Activated CD4-positive, alpha-beta T cell treated with anti-CD3 and anti-CD28 coated beads for 1 hour (primary cell): ENCODE data around the gene TBC1D30.
"Not testable (repeated sequence)": the region's sequence is repeated elsewhere in the genome, so short reads cannot be mapped to it uniquely, and the experiment has no call there.

ENCODE experiments used
- DNase-seq: peaks from one replicate; pipeline ENCODE4 v3.0.0-alpha.2; 2020

Gene TBC1D30, protein sequence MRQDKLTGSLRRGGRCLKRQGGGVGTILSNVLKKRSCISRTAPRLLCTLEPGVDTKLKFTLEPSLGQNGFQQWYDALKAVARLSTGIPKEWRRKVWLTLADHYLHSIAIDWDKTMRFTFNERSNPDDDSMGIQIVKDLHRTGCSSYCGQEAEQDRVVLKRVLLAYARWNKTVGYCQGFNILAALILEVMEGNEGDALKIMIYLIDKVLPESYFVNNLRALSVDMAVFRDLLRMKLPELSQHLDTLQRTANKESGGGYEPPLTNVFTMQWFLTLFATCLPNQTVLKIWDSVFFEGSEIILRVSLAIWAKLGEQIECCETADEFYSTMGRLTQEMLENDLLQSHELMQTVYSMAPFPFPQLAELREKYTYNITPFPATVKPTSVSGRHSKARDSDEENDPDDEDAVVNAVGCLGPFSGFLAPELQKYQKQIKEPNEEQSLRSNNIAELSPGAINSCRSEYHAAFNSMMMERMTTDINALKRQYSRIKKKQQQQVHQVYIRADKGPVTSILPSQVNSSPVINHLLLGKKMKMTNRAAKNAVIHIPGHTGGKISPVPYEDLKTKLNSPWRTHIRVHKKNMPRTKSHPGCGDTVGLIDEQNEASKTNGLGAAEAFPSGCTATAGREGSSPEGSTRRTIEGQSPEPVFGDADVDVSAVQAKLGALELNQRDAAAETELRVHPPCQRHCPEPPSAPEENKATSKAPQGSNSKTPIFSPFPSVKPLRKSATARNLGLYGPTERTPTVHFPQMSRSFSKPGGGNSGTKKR

DNA sequence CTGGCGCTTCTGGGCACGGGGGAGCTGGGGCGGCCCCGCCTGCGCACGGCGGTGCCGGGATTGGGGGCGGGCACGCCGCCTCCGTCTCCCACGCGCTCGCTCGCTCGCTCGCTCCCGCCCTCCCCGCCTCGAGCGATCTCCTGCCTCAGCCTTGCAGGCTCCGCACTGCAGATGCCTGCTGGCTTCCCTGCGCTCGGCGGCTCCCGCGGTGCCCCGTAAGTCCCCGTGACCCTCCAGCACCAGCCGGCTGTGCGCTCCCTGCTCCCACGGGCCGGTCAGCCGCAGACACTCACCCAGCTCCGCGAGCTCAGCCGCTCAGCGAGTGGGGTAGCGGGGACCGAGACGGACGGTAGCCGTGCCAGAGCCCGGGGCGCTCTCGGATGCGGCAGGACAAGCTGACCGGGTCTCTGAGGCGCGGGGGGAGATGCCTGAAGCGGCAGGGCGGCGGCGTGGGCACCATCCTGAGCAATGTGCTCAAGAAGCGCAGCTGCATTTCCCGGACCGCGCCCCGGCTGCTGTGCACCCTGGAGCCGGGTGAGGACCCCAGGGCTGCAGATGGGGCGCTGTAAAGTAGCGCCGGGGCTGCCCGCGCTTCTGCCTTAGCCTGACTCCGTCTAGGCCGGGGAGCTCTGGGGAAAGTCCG, at the start of gene TBC1D30:
Gene TBC1D30, plus strand, starts transcription at position 148 of the 643 bp plus-strand sequence. Its CDS starts 233 bp downstream, at position 381.
- no peak for DNase-seq

DNA sequence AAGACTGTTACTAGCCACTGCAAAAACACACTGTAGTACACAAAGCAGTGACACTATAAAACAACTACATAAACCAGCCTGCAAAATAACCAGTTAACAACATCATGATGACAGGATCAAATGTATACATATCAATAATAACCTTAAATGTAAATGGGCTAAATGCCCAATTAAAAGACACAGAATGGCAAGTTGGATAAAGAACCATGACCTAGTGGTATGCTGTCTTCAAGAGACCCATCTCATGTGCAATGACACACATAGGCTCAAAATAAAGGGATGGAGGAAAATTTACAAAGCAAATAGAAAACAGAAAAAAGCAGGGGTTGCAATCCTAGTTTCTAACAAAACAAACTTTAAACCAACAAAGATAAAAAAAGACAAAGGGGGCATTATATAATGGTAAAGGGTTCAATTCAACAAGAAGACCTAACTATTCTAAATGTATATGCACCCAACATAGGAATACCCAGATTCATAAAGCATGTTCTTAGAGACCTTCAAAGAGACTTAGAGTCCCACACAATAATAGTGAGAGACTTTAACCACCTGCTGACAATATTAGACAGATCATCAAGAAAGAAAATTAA, 49.2 kb upstream of the TBC1D30 start:
- not testable (repeated sequence) for DNase-seq

DNA sequence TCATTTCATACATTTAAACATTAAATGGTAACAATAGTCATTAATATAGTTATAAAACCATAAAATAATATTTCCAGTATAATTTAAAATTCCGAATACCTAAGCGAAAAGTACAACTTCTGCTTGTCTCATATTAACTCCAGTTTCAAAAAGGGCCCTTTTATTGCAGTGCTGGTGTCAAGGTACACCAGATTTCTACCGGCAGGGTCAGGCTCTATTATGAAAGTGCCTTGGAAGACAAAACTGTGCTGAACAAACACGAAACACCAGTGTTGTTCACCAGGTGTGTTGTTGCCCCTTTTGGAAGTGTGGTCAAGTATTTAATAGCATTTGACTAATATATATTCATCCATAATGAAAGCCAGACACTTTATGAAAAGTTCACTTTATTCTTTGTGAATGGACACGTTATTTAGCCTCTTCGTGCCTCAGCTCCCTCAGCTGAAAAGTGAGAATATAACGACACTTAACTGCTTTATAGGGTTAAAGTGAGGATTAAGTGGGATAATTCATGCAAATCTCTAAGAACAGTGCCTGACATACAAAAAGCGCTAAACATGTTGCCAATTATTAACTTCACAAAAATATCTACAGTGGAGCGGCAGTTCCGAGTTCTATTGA, 45.0 kb upstream of the TBC1D30 start:
- no peak for DNase-seq

DNA sequence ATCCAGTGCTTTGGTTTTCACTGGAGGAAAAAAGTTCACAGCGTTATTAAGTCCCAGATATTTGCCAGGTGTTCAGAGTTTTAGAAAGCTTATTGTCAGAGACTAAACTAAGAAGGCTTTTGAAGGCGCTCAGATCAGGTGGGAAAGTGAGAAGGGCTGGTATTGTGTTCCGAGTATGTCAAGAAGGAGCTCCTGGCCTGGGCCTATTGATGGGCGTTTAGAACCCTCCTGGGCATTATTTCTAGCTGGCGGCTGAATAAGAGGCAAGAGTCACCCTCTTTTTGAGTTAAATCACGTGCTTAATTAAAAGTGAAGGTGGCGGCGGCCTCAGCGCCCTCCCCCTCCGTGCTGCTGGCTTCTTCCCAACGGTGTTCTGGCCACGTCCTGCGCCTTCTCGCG, 44.3 kb upstream of the TBC1D30 start:
- DNase-seq = no peak

DNA sequence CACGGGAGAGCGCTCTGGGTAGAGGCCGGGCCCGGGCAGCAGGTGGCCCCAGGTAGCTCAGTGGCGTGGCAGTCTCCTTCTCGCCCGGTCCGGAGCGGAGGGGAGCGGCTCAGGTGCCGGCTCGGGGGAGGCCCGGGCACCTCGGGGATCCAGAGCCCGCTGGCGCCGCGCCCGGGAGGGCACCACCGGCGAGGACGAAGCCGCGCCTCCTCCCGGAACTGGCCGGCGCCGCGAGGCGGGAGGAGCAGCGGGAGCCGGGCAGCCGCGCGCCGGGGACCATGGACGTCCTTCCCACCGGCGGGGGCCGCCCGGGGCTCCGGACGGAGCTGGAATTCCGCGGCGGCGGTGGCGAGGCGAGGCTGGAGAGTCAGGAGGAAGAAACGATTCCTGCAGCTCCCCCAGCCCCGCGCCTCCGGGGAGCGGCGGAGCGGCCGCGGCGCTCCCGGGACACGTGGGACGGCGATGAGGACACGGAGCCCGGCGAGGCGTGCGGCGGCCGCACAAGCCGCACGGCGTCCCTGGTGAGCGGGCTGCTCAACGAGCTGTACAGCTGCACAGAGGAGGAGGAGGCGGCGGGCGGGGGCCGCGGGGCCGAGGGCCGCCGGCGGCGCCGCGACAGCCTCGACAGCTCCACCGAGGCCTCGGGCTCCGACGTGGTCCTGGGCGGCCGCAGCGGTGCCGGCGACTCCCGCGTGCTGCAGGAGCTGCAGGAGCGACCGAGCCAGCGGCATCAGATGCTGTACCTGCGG, 43.7 kb upstream of the TBC1D30 start:
- no peak for DNase-seq

DNA sequence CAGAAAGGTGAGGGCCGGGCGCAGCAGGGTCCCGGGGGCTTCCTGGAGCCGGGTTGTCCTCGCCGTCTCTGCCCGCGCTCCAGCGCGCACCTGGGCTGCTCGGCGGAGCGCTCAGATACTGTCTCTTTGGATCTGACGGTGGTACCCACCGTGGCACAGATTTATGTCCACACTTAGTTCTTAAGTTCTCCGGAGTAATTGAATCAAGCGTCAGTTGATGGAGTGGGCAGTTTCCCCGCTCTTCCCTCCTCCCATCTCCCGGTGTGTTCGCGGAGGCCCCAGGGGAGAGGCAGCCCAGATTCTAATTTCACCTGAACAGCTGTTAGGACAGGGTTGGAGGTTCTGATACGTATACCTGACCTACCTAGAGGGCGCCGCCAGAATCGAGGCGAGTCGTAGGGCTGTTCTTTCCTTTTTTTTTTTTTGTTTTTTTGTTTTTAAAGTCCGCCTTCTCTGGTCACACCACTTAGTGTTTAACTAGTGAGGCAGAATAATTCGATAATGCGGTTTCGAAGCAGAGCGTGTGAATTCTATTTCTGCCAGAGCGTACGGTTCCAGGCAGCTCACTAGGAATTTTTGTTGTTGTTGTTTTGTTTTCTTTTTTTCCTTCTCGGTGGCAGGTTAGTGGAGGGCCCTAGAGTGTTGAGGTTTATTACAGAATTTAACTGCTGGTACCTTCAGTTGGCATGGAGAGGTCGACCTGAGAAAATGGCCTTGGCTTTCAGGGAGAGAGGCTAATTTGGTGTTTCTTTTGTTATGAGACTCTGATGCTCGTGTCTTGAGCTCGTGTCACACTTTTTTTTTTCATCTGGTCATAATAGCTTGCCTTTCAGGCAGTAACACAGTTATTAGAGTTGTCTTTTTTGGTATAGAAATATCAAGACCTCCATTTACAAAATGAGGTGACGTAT, 42.9 kb upstream of the TBC1D30 start:
- no peak for DNase-seq

DNA sequence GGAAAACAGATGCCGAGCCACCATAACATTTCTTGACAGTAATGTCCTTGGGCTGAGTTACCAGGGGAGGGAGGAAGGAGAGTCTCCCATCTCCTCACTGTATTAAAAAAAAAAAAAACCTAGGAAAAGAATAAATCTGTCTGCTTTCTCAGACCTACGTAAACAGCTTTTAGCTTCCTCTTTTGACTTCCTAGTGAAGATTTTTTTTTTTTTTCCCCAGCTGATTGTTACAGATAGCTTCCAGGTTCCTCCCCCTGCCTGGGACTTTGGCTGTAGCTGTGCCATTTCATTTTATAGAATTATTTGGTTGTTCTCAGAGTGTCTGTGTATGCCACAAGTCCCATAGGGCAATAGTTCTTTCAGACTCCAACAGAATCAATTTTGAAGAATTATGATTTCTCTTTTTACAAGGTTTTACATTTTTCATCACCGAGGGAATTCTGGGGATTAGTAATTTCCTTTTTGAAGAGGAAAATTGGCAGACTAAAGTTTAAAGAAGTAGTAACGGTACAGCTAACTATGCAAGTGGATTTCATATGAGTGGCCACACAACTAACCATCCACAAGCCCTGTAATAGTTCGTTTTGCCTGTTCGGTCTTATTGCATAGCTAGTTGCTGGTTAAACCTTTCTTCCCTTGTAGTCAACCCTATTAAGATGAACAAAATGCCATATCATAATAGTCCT, 42.1 kb upstream of the TBC1D30 start:
- DNase-seq = no peak

DNA sequence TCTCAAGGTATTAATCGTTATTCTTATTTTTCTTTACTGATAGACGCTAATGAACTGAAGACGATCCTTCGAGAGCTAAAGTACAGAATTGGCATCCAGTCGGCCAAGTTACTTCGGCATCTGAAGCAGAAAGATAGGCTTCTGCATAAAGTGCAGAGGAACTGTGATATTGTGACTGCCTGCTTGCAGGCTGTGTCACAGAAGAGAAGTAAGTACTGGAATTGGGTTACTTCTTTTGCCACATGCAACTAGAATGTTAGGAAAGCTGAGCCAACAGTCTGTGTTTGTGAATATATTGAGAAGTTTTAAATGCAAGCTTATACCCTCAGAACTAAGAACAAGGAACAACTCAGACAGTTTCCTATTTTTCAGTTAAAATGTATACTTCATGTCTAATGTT, 38.6 kb upstream of the TBC1D30 start:
- DNase-seq = no peak

DNA sequence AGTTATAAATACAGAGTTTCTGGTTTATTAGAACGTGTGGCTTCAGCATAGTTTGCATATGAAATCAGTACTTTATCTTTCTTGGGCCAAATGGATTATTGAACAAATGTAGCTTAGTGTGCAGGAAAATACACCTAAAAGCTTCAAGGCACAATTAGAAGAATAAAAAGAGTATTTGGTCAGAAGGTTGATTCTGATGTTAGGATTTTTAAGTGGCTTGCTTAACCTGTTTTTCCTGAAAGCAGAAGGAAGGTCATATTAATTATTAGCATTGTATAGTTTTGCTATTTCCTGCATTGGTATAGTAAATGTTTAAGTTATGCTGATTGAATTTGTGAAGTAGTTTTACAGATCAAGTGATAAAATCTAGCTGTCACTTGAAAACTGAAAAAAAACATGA, 34.3 kb upstream of the TBC1D30 start:
- no peak for DNase-seq

DNA sequence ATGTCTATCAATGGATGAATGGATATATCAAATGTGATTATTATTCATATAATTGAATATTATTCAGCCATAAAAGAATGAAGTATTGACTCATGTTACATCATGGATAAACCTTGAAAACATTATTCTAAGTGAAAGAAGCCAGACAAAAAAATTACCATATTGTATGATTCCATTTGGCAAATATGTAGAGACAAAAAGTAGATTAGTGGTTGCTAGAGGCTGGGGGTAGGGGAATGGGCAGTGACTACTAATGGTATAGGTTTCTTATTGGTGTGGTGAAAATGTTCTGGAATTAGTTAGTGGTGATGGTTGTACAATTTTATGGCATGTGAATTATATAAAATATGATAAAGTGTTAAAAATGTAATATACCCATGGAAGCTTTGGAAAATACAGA, 33.4 kb upstream of the TBC1D30 start:
- no peak for DNase-seq

DNA sequence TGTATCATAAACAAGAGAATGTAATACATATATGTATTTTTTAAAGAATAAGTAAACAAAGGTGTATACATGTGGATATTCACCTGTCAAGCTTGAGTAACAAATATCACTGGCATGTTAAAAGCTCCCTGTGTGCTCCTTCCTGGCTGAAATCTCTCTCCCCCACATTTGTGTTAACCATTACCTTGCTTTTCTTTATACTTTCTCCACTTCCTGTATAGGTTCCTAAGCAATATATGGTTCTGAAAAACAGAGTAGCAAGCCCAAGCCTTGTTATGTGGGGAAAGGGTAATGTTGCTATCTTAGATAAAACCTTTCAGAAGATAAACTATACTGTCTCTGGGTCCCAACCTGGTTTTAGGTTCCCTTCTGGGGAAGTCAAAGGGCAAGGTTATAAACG, 32.3 kb upstream of the TBC1D30 start:
- no peak for DNase-seq

DNA sequence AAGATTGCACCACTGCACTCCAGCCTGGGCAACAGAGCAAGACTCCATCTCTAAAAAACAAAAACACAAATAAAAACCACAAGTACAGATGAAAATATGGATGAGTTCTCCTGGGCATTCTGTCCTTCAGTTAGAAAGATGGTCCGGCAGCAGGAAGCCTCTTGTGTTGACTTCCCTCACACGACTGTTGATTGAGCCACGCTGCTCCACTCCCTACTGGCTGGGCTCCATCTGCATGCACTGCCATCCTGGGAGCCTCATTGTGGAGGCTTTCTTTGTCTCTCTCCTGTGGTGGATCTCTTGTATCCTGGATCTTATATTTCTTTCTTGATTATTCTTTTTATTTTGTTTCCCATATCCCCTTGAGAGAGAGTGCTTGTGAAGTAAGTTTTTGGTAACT, 30.8 kb upstream of the TBC1D30 start:
- DNase-seq = no peak

DNA sequence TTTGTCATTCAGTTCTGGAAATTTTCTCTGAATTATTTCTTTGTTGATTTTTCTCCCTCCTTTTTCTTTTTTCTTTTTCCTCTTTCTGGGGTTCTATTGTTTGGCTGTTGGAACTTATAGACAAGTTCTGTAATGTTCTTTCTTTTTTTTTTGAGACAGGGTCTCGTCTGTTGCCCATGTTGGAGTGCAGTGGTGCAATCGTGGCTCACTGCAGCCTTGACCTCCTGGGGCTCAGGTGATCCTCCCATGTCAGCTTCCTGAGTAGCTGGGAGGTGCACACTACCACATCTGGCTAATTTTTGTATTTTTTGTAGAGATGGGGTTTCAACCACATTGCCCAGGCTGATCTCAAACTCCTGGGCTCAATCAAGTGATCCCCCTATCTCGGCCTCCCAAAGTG, 30.1 kb upstream of the TBC1D30 start:
- no peak for DNase-seq

DNA sequence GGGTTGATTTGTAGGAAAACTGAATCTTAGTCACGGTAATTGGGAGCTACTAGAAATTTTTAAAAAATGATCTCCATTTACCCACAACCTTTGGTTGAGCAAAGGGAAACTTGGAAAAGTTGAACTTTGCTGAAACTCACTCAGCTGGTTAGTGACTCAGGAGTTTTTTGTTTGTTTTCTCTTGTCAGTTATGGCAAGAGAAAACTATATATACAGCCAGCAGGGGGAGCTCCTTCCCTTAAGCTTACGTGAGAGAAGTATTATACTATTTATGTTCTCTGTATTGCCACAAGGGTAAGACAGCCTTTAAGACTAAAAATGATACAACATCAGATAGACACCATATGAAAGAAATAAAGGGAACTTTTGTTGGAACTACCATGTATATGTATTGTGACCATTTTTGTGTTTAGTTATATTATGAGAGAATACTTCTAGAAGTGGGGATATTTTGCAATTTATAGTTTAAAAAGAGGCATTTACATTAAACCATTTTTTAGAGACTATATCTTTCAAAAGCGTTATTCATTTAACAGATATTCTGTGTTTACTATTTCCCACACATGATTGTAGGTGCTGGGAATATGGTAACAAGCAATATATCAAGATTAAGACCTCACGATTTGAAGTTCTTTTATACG, 28.1 kb upstream of the TBC1D30 start:
- no peak for DNase-seq

DNA sequence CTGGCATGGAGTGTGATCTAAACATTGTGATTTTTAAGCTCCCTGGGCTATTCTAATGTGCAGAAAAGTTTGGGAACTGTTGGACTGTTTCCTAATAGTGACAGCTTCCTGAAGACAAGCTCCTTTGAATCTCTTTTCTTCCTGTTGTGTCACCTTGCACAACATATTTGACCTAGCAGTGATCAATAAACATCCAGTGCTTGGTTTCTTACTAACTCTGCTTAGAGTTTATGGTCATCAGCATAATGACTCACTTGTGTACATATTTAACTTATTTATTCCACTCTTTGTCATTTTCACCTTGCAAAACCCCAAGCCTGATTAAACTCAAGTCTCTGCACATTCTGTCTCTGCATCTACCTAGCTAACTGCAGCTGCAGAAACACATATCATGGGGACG, 27.3 kb upstream of the TBC1D30 start:
- no peak for DNase-seq

DNA sequence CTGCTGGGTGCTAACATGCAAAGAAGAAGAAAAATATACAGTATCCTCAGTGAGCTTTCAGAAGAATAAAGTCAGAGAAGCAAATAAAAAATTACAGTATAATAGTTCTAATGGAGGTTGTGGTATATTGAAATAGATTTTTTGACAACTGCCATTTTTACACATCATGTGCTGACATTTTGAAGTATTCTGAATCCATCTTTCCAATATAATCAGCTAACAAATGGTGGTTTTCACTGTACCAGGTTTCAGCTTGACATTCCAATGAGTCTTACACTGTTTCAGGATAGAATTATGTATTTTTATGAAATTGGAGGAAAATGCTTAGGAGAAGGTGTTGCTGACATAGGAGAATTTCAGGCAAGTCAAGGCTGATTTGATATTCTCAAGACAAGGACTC, 26.3 kb upstream of the TBC1D30 start:
- no peak for DNase-seq

DNA sequence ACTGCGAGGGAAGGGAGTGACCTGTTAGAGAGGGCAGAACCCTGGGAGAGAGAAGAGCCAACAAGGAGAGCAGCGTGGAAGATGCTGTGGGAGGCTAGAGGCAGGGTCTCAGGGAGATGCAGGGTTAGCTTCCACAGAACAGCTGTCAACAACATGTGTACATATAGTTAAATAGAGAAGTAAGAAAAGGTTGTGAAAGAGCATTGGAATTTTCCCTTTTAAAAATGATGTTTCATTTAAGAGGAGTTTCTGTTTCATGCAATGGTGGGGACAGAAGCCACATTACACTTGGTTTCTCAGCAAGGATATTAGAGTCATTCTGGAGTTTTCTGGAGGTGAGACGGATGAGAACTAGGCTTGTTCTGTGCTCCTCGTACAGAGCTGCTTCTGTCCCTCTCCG, 23.8 kb upstream of the TBC1D30 start:
- no peak for DNase-seq

DNA sequence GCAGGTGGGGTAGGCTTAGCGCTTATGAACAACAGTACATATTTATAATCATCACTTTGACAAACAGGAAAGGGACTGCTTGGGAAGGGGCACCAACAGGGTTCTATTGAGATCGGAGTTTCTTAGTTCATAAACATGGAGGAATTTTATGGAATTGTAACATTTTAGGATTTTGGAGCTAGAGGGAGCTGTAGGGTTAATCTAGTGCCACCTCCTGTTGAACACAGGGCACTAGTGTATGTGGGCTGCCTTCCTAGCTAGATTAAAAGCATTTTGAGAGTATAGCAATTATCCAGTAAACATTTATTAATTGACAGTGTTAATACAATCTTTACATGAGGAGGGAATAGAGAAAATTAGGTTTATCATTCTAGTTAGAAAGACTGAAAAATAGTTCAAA, 23.1 kb upstream of the TBC1D30 start:
- DNase-seq = no peak

DNA sequence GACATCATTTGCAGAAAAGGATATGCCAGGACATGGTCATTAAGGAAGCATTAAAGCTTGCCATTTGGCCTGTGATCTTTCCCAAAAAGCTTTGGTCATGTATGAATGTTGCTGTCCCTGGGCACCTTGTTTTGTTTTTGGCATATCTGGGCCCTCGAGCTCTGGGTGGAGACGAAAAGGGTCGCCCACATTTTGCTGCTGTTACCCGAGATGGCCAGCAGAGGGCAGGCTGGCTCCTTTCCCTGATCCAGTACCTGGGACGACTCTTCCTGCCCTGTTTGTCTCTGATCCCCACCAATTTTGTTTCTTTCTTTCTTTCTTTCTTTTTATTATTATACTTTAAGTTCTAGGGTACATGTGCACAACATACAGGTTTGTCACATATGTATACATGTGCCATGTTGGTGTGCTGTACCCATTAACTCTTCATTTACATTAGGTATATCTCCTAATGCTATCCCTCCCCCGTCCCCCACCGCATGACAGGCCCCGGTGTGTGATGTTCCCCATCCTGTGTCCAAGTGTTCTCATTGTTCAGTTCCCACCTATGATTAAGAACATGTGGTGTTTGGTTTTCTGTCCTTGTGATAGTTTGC, 22.2 kb upstream of the TBC1D30 start:
- not testable (repeated sequence) for DNase-seq

DNA sequence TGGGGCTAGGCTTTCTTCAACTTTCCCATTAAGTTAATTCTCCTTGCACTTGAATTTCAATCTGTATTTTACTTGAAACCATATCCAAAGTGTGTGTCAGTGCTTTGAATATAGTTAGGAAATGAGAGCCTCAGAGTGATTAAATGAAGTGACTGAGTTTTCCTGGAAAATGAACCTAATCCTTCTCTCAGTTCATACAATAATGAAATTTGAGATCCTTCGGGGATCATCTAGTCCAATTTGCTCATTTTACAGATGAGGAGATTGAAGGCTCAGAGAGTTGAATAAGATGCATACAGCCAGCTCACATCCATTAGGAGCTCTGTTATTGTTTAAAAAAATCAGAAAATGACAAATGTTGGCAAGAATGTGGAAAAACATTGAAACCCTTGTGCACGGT, 18.3 kb upstream of the TBC1D30 start:
- no peak for DNase-seq
